PC-9 (cell line): ENCODE data around the gene TAL1. TPM values are rescaled to one million over a fixed set of nuclear protein-coding genes. Genes with fewer than 3 reads are reported as not detected.

ENCODE experiments used
- BruUV-seq: library from RNA; stranded (reverse); fragments of 400-500 nt; replicated peaks from 2 replicates; lab custom pipeline; 2021; lab: Mats Ljungman, UMichigan
- CTCF ChIA-PET: fragments of 300-600 bp; sonication (Branson Sonifier 250); formaldehyde crosslinking; loops from one replicate; lab custom pipeline; 2022; ENCODE audit warnings: antibody characterized with exemption; lab: Charles Lee
- POLR2A ChIA-PET: fragments of 300-600 bp; sonication (Branson Sonifier 250); formaldehyde crosslinking; loops from one replicate; lab custom pipeline; 2022; ENCODE audit warnings: antibody characterized with exemption; ENCODE audit not compliant: unreplicated experiment; lab: Charles Lee
- DNase-seq, 2 experiments: peaks; one replicate each; pipeline versions ENCODE4 v3.0.0 to v3.0.0-alpha.2; 2015 to 2022; ENCODE audit warnings: mixed read lengths in 1 of 2
- H2AFZ ChIP-seq: fragments of 200-600 bp; sonication (generic); 2 replicates; pipeline ENCODE4 v1.8.1; 2017; ENCODE audit warnings: antibody characterized with exemption
- H3F3A ChIP-seq: fragments of 200-600 bp; sonication (generic); 2 replicates; pipeline ENCODE4 v1.8.1; 2017; ENCODE audit warnings: antibody characterized with exemption, mild to moderate bottlenecking, low read depth; ENCODE audit not compliant: insufficient read depth
- H3K27ac ChIP-seq: fragments of 200-600 bp; sonication (generic); 2 replicates; pipeline ENCODE4 v1.6.1; 2016; ENCODE audit warnings: mixed run types
- H3K27me3 ChIP-seq: fragments of 200-600 bp; sonication (generic); 2 replicates; pipeline ENCODE4 v1.6.1; 2016; ENCODE audit warnings: low read depth, mixed run types; ENCODE audit not compliant: insufficient read depth
- H3K36me3 ChIP-seq: fragments of 200-600 bp; sonication (generic); 2 replicates; pipeline ENCODE4 v1.6.1; 2016; ENCODE audit warnings: low read depth, mixed run types
- H3K4me1 ChIP-seq: fragments of 200-600 bp; sonication (generic); replicated peaks from 2 replicates; pipeline ENCODE4 v1.6.1; 2016; ENCODE audit warnings: mixed run types; ENCODE audit not compliant: insufficient read depth
- H3K4me2 ChIP-seq: fragments of 200-600 bp; sonication (generic); 2 replicates; pipeline ENCODE4 v1.6.1; 2017; ENCODE audit warnings: mixed run types
- H3K4me3 ChIP-seq: fragments of 200-600 bp; sonication (generic); 2 replicates; pipeline ENCODE4 v1.6.1; 2016; ENCODE audit warnings: mixed run types
- H3K79me2 ChIP-seq: fragments of 200-600 bp; sonication (generic); 2 replicates; pipeline ENCODE4 v1.6.1; 2017; ENCODE audit warnings: low read depth, mixed run types
- H3K9me2 ChIP-seq: fragments of 200-600 bp; sonication (generic); 2 replicates; pipeline ENCODE4 v1.8.1; 2017; ENCODE audit warnings: mild to moderate bottlenecking; ENCODE audit not compliant: insufficient read depth
- H3K9me3 ChIP-seq: fragments of 200-600 bp; sonication (generic); 2 replicates; pipeline ENCODE4 v1.8.1; 2016; ENCODE audit warnings: low read depth; ENCODE audit not compliant: insufficient read depth
- H4K20me1 ChIP-seq: fragments of 200-600 bp; sonication (generic); 2 replicates; pipeline ENCODE4 v1.8.1; 2017; ENCODE audit not compliant: insufficient read depth
- EZH2 ChIP-seq: fragments of 200-600 bp; sonication (generic); IDR thresholded peaks from 2 replicates; pipeline ENCODE4 v1.8.0; 2017; ENCODE audit warnings: antibody characterized with exemption, low read depth
- intact Hi-C: fragments of 100-400 bp; cut with micrococcal nuclease; formaldehyde crosslinking; loops from one replicate; pipeline ENCODE4 v1.10.0; 2022; ENCODE audit not compliant: unreplicated experiment
- total RNA-seq: library from RNA; stranded (reverse); gene quantifications from 2 replicates; pipeline ENCODE4 v1.2.3, GENCODE V29; 2021
- TF ChIP-seq, protein P1 (sequence below): fragments of 200-600 bp; sonication (generic); conservative IDR thresholded peaks from 2 replicates; pipeline ENCODE4 v1.6.1; 2017; ENCODE audit warnings: mixed run types, antibody characterized with exemption, mild to moderate bottlenecking, moderate library complexity

TAL1 gene
- total RNA-seq, 1 experiment from 2014 or later, result not detected

DNA sequence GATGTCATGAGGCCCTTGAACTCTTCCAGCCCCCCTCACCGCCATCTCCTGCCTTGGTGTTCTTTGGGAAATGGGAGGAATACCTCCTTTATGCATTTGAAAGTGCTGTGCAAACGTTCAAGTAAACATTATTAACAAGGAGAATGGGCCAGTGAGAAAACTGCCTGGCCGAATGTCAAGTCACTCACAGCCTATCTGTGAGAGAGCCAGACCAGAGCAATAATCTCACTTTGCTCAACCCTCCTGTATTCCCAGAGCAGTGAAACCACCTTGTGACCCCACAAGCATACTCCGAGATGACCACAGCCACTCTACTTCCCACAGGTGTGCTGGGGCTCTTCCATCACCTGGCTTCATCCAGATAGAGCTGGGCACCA, 5.2 kb downstream of the TAL1 start:
- Histone ChIP-seq H3K79me2 (no peaks in the 10 kb centered on the region), H3K27me3 (peaks cover 65% of the 10 kb centered on the region), H3K36me3 (no peaks in the 10 kb centered on the region), H3K4me1 (no peaks in the 10 kb centered on the region), H4K20me1 (no peaks in the 10 kb centered on the region), H3F3A (no peaks in the 10 kb centered on the region), H2AFZ (no peak overlapping the region), H3K9me2 (no peaks in the 10 kb centered on the region), H3K4me2 (no peak overlapping the region), H3K27ac (no peak overlapping the region), H3K4me3 (no peak overlapping the region), H3K9me3 (no peaks in the 10 kb centered on the region)
- POLR2A ChIA-PET, result no interaction called here
- intact Hi-C loops, result no loop called here
- DNase-seq, result no peak
- CTCF ChIA-PET, result no interaction called here
- no peak for TF ChIP-seq EZH2
- TF ChIP-seq, protein P1, sequence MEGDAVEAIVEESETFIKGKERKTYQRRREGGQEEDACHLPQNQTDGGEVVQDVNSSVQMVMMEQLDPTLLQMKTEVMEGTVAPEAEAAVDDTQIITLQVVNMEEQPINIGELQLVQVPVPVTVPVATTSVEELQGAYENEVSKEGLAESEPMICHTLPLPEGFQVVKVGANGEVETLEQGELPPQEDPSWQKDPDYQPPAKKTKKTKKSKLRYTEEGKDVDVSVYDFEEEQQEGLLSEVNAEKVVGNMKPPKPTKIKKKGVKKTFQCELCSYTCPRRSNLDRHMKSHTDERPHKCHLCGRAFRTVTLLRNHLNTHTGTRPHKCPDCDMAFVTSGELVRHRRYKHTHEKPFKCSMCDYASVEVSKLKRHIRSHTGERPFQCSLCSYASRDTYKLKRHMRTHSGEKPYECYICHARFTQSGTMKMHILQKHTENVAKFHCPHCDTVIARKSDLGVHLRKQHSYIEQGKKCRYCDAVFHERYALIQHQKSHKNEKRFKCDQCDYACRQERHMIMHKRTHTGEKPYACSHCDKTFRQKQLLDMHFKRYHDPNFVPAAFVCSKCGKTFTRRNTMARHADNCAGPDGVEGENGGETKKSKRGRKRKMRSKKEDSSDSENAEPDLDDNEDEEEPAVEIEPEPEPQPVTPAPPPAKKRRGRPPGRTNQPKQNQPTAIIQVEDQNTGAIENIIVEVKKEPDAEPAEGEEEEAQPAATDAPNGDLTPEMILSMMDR, result no peak
- no TSS peak for BruUV-seq

DNA sequence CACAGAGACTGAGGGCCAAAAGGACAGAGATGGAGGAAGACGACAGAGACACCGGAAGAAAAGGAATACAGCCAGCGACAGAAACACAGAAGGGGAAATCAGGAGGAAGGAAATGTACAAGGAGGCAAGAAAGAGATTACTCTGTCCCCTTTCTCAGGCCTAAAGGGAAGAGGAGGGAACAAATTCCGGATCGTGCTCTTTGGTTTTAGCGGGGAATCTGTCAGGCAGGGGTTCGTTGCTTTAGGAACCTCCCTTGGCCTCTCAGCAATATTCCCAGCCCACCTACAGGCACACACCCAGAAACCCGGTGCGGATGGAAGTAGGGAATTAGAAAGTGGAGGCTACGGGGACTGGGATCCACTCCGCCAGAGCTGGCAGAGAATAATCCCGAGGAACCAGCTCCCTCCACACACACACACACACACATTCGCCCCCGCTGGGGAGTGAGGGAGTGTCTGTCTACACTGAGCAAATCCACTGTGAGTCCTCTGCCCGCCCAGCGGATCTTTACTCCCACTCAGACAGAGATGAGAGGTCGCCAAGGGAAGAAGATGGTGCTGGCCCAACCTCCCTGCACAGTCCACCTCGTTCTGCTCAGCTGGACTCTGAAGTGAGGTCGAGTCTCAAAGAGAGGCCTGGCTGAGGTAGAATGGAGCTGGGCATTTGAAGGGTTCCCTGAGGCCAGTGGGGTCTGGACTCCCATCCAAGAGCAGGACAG, 5.7 kb downstream of the TAL1 start:
- H3K9me2 ChIP-seq, result no peaks in the 10 kb centered on the region
- H3K4me3 ChIP-seq, result no peak overlapping the region
- H3K27me3 ChIP-seq, result peaks cover 60% of the 10 kb centered on the region
- no peaks in the 10 kb centered on the region for H3K36me3 ChIP-seq
- CTCF ChIA-PET, result no interaction called here
- POLR2A ChIA-PET, result no interaction called here
- no peaks in the 10 kb centered on the region for H3F3A ChIP-seq
- no peaks in the 10 kb centered on the region for H3K9me3 ChIP-seq
- H2AFZ ChIP-seq, result no peak overlapping the region
- DNase-seq, result no peak
- no TSS peak for BruUV-seq
- no peaks in the 10 kb centered on the region for H3K4me1 ChIP-seq
- no peak overlapping the region for H3K27ac ChIP-seq
- H3K4me2 ChIP-seq, result no peak overlapping the region
- H4K20me1 ChIP-seq, result no peaks in the 10 kb centered on the region
- no peaks in the 10 kb centered on the region for H3K79me2 ChIP-seq
- TF ChIP-seq, protein P1, result no peak
- no peak for TF ChIP-seq EZH2
- intact Hi-C loops, result no loop called here

DNA sequence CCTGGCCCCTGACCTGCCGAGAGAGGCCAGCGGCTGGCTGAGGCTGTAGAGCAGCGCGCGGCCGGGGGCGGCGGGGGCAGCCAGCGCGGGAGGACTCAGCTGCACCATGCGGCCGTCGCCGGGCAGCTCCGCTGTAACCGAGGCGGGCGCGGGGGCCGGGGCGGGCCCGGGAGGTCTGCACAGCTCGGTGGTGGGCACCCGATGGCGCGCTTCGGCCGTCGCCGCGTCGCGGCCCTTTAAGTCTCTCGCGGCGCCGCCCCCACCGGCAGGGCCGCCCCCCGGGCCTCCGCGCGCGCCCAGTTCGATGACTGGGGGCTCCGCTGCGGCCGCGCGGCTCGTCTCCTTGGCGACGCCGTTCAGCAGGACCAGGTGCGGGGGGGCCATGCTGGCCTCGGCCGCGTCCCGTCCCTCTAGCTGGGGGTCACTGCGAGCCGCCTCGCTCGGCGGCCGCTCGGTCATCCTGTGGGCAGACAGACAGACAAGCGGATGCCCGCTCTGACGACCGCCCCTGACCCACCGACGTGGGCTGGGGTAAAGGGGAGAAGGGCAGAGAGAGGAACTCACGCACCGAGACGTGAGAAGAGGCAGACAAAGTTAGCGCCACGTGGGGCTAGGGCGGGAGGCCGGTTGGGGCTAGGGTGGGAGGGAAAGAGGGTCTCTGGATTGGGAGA, 6.5 kb downstream of the TAL1 start:
- H3K9me3 ChIP-seq, result no peaks in the 10 kb centered on the region
- H3K4me2 ChIP-seq, result no peak overlapping the region
- no TSS peak for BruUV-seq
- no peak overlapping the region for H3K27ac ChIP-seq
- H3K9me2 ChIP-seq, result no peaks in the 10 kb centered on the region
- intact Hi-C loops, result no loop called here
- ChIA-PET CTCF (no interaction called here), POLR2A (no interaction called here)
- H3K27me3 ChIP-seq, result peaks cover 60% of the 10 kb centered on the region
- H3K36me3 ChIP-seq, result no peaks in the 10 kb centered on the region
- no peak for DNase-seq
- H4K20me1 ChIP-seq, result no peaks in the 10 kb centered on the region
- no peaks in the 10 kb centered on the region for H3K79me2 ChIP-seq
- TF ChIP-seq, protein P1, result no peak
- TF ChIP-seq EZH2, result no peak
- H2AFZ ChIP-seq, result no peak overlapping the region
- no peaks in the 10 kb centered on the region for H3F3A ChIP-seq
- no peak overlapping the region for H3K4me3 ChIP-seq
- no peaks in the 10 kb centered on the region for H3K4me1 ChIP-seq
